MCF 10A (cell line): ENCODE data around the gene CTDSPL. TPM values are rescaled to one million over a fixed set of nuclear protein-coding genes. Genes with fewer than 3 reads are reported as not detected.

ENCODE experiments used
- BruUV-seq: library from RNA; stranded (reverse); fragments of 400-500 nt; replicated peaks from 2 replicates; lab custom pipeline; 2021; lab: Mats Ljungman, UMichigan
- CTCF ChIA-PET: fragments of 300-600 bp; sonication (Branson Sonifier 250); formaldehyde crosslinking; extraction: SDS; loops from one replicate; lab custom pipeline; 2021; ENCODE audit warnings: antibody characterized with exemption, inconsistent platforms; lab: Yijun Ruan, JAX
- POLR2A ChIA-PET: fragments of 300-600, 350-650 bp; sonication (Branson Sonifier 250); formaldehyde crosslinking; extraction: SDS; loops from one replicate; lab custom pipeline; 2020; ENCODE audit warnings: antibody characterized with exemption, inconsistent platforms; lab: Yijun Ruan, JAX
- DNase-seq: peaks from one replicate; pipeline ENCODE4 v3.0.0-alpha.2; 2018; ENCODE audit not compliant: unreplicated experiment
- H3K27ac Mint-ChIP-seq: one replicate; pipeline ENCODE4 v1.8.0; 2022; ENCODE audit warnings: mild to moderate bottlenecking, low read depth, mixed read lengths; ENCODE audit not compliant: unreplicated experiment
- H3K27me3 Mint-ChIP-seq: one replicate; pipeline ENCODE4 v1.8.0; 2022; ENCODE audit warnings: mixed read lengths; ENCODE audit not compliant: insufficient read depth, unreplicated experiment
- H3K36me3 Mint-ChIP-seq: one replicate; pipeline ENCODE4 v1.8.0; 2022; ENCODE audit warnings: mild to moderate bottlenecking, moderate library complexity, mixed read lengths; ENCODE audit not compliant: insufficient read depth, unreplicated experiment
- H3K4me1 Mint-ChIP-seq: one replicate; pipeline ENCODE4 v1.8.0; 2022; ENCODE audit warnings: mixed read lengths; ENCODE audit not compliant: insufficient read depth, unreplicated experiment
- H3K4me3 Mint-ChIP-seq: one replicate; pipeline ENCODE4 v1.8.0; 2022; ENCODE audit warnings: mild to moderate bottlenecking, moderate library complexity, mixed read lengths; ENCODE audit not compliant: unreplicated experiment
- H3K9me3 Mint-ChIP-seq: one replicate; pipeline ENCODE4 v1.8.0; 2022; ENCODE audit warnings: mixed read lengths; ENCODE audit not compliant: unreplicated experiment
- CTCF ChIP-seq: fragments of 200-600 bp; IDR thresholded peaks from one replicate; pipeline ENCODE4 v1.8.0; 2022; ENCODE audit warnings: antibody characterized with exemption, mild to moderate bottlenecking; ENCODE audit not compliant: unreplicated experiment
- intact Hi-C: fragments of 100-400 bp; cut with micrococcal nuclease; formaldehyde crosslinking; loops from 2 replicates; pipeline ENCODE4 v1.14.1; 2022
- total RNA-seq: library from RNA; stranded (reverse); gene quantifications from 2 replicates; pipeline ENCODE4 v1.2.3, GENCODE V29; 2022

The CTDSPL gene
- total RNA-seq, 1 experiment from 2014 or later: 38.8 TPM

- no peaks in the 10 kb centered on the region for H3K4me1 Mint-ChIP-seq
- CTCF ChIA-PET: interaction anchor here (2.4 kb wide), 1 partner anchor 9 kb away, joined by 12 read pairs; no protein-coding TSS in a partner anchor
These were observed 37.4 kb upstream of the CTDSPL start for GRCh38 chr3:37824090-37824953.

GRCh38 chr3:37824954-37825328 is 36.7 kb upstream of the CTDSPL start:
- H3K27ac Mint-ChIP-seq: no peak overlapping the region
- no peak overlapping the region for H3K4me3 Mint-ChIP-seq
- POLR2A ChIA-PET: no interaction called here
- no peaks in the 10 kb centered on the region for H3K9me3 Mint-ChIP-seq
- H3K4me1 Mint-ChIP-seq: no peaks in the 10 kb centered on the region
- H3K27me3 Mint-ChIP-seq: no peaks in the 10 kb centered on the region
- no peak for DNase-seq
- H3K36me3 Mint-ChIP-seq: no peaks in the 10 kb centered on the region
- CTCF ChIA-PET: interaction anchor here (1.5 to 2.4 kb wide), 2 partner anchors 8 to 10 kb away, joined by 5 to 12 read pairs; no protein-coding TSS in a partner anchor
- BruUV-seq: no TSS peak
- intact Hi-C loops: no loop called here
- TF ChIP-seq CTCF: no peak

More at GRCh38 chr3:37824090-37824953, 37.4 kb upstream of the CTDSPL start:
- TF ChIP-seq CTCF: no peak
- Mint-ChIP-seq H3K27ac (no peak overlapping the region), H3K9me3 (no peaks in the 10 kb centered on the region), H3K36me3 (no peaks in the 10 kb centered on the region), H3K4me3 (no peak overlapping the region), H3K27me3 (no peaks in the 10 kb centered on the region)
- intact Hi-C loops: no loop called here
- POLR2A ChIA-PET: no interaction called here
- no peak for DNase-seq
- BruUV-seq: no TSS peak

GRCh38 chr3:37825744-37826400 is 35.8 kb upstream of the CTDSPL start:
- no peak overlapping the region for H3K27ac Mint-ChIP-seq
- TF ChIP-seq CTCF: no peak
- H3K36me3 Mint-ChIP-seq: no peaks in the 10 kb centered on the region
- H3K4me3 Mint-ChIP-seq: no peak overlapping the region
- no peak for DNase-seq
- no peaks in the 10 kb centered on the region for H3K4me1 Mint-ChIP-seq
- BruUV-seq: no TSS peak
- no peaks in the 10 kb centered on the region for H3K9me3 Mint-ChIP-seq
- ChIA-PET CTCF (interaction anchor here (1.1 to 2.4 kb wide), 3 partner anchors 9 to 149 kb away, joined by 4 to 12 read pairs (median 5); no protein-coding TSS in a partner anchor), POLR2A (interaction anchor here (0.7 kb wide), 1 partner anchor 25 kb away, joined by 3 read pairs; no protein-coding TSS in a partner anchor)
- no peaks in the 10 kb centered on the region for H3K27me3 Mint-ChIP-seq
- intact Hi-C loops: no loop called here

GRCh38 chr3:37826502-37826901 is 35.2 kb upstream of the CTDSPL start:
- ChIA-PET POLR2A (no interaction called here), CTCF (interaction anchor here (0.6 to 2.4 kb wide), 4 partner anchors 9 to 148 kb away, joined by 4 to 12 read pairs (median 4); no protein-coding TSS in a partner anchor)
- no peaks in the 10 kb centered on the region for H3K4me1 Mint-ChIP-seq
- no peaks in the 10 kb centered on the region for H3K9me3 Mint-ChIP-seq
- no peak overlapping the region for H3K27ac Mint-ChIP-seq
- no peak overlapping the region for H3K4me3 Mint-ChIP-seq
- intact Hi-C loops: no loop called here
- TF ChIP-seq CTCF: no peak
- DNase-seq: no peak
- no peaks in the 10 kb centered on the region for H3K27me3 Mint-ChIP-seq
- H3K36me3 Mint-ChIP-seq: no peaks in the 10 kb centered on the region
- BruUV-seq: no TSS peak
